Stimulated activated CD8-positive, alpha-beta memory T cell treated with anti-CD3 and anti-CD28 coated beads, Interleukin-12 subunit alpha, Interleukin-12 subunit beta, amount 100 ng/mL, for 24 hours (primary cell): Measurements from ENCODE around the gene SNRNP200.

Experiments
- DNase-seq: peaks from one replicate; pipeline ENCODE4 v3.0.0-alpha.2; 2020; ENCODE audit errors: extremely low read depth

SNRNP200 gene

DNA sequence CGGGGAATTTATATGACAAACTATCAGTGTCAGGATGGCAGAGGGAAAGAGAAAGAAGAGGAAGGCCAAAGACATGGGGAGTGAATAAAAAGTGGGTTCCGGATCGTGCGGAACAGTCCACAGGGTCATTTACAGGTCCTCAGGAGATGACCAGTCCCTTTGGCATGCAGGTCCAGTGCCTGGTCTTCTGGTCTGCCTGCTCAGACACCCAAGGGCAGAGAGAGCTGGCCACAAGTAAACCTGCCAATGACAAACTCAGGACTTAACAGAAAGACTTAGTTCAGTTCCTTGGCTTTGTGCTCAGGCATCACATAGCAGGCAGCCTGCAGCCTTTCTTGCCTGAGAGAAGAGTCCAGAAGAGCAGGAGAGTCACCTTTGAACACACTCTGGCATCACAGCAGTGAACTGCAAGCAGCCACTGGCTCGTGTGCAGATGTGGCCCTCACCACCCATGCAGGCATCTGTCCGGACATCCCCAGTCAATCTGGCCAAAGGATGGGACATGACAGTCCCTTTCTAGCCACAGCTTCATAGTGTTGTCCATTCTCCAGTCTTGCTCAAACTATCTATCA, 53.5 kb downstream of the SNRNP200 start:
- DNase-seq: no peak

GRCh38 chr2:96250188-96250587, 55.2 kb downstream of the SNRNP200 start:
- no peak for DNase-seq

GRCh38 chr2:96249654-96250053, 55.7 kb downstream of the SNRNP200 start:
- no peak for DNase-seq

GRCh38 chr2:96248624-96249023, 56.7 kb downstream of the SNRNP200 start:
- no peak for DNase-seq

- no peak for DNase-seq
These were observed 57.5 kb downstream of the SNRNP200 start for GRCh38 chr2:96247896-96248295.

GRCh38 chr2:96247009-96247408, 58.3 kb downstream of the SNRNP200 start:
- DNase-seq: no peak

DNA sequence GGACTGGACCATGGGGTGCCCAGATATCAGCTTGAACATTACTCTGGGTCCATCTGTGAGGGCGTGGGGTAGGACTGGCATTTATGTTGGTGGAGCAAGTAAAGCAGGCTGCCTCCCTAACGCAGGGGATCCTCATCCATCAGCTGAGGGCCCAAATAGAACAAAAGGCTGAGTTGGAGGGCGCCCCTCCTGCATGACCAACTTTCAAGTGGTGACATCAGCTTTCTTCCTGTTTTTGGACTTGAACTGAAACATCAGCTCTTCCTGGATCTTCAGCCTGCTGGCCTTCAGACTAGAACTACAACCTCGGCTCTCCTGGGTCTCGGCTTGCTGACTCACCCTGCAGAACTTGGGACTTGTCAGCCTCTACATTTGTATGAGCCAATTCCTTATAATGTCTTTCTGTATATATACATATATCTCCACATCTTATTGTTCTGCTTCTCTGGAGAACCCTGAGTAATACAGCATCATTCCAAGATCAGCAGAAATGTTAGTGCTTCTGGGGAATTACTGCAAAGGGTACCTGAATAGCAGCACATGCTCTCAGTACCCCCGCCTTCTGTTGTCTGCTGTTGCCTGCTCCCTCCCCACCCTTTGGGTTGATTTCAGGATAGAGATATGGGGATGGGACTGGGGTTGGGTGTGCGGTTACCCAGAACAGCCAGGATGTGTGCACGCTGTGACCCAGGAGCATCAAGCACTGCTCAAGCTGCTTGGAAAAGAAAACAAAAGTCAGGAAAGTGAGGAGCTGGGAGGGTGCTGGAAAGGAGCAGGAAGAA, 59.5 kb downstream of the SNRNP200 start:
- no peak for DNase-seq

DNA sequence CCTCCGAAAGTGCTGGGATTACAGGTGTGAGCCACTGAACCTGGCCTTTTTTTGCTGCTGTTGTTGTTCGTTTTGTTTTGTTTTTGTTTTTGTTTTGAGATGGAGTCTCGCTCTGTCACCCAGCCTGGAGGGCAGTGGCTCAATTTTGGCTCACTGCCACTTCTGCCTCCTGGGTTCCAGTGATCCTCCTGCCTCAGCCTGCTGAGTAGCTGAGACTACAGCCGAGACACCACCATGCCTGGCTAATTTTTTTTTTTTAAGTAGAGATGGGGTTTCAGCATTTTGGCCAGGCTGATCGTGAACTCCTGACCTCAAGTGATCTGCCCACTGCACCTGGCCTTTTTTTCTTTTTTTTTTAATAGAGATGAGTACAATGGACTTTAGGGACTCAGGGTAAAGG, 61.5 kb downstream of the SNRNP200 start:
- no peak for DNase-seq

- no peak for DNase-seq
These were observed 63.3 kb downstream of the SNRNP200 start for GRCh38 chr2:96241900-96242611.

- DNase-seq: no peak
These were observed 64.1 kb downstream of the SNRNP200 start for GRCh38 chr2:96241227-96241626.

GRCh38 chr2:96240341-96241038, 64.9 kb downstream of the SNRNP200 start:
- no peak for DNase-seq

- no peak for DNase-seq
These were observed 65.5 kb downstream of the SNRNP200 start for GRCh38 chr2:96239745-96240264.

GRCh38 chr2:96239091-96239490, 66.3 kb downstream of the SNRNP200 start:
- no peak for DNase-seq

GRCh38 chr2:96238266-96238665, 67.1 kb downstream of the SNRNP200 start:
- no peak for DNase-seq

DNA sequence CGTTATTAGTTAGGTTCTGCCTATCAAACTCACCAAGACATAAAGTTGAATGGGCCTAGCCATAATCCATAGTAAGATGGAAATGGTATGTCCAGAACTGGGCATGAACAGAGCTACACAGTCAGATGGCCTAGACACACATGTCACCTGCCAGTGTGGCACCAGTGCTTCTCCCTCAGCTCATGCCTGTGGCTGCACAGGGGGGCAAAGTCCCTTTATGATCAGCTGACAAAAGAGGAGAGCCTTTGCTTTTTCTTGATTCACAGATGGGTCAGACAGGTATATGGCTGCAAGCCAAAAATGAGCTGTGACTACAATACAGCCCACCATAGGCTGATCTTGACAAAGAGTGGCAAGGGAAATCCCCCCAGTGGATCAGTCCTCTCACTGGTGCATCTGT, 68.5 kb downstream of the SNRNP200 start:
- DNase-seq: no peak

- no peak for DNase-seq
These were observed 71.4 kb downstream of the SNRNP200 start for GRCh38 chr2:96233880-96234316.

DNA sequence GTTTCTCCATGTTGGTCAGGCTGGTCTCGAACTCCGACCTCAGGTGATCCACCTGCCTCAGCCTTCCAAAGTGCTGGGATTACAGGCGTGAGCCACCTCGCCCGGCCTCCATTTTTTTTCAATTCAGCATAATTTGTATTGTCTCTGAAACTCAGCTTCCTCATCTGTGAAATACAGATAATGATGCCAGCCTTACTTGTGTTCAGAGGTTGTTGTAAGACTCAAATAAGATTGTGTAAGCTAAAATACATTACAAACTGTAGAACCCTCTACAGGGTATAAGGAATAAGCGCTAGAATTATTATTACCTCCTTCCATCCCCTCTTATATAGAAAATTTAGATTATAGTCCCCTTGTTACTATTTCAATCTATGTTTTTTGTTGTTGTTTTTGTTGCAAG, 71.9 kb downstream of the SNRNP200 start:
- DNase-seq: no peak

DNA sequence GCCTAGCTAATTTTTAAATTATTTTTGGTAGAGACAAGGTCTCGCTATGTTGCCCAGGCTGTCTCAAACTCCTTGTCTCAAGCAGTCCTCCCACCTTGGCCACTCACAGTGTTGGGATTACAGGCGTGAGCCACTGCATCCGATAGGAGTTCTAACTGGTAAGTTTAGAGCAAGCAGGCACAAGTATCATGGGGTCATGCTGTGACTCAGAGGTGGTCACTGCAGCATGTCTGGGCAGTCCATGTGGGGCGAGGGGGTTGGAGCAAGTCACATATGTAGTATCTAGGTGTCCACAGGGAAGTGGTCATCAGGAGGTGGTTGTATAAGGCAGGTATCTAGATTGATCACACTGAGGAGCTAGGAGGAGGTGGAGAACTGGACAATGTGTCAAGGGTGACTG, 74.0 kb downstream of the SNRNP200 start:
- DNase-seq: no peak

GRCh38 chr2:96225016-96225533, 80.3 kb downstream of the SNRNP200 start:
- no peak for DNase-seq
